Measurements from ENCODE around the gene RNF6. TPM values are rescaled to one million over a fixed set of nuclear protein-coding genes. Genes with fewer than 3 reads are reported as not detected.

RNF6 gene
- total RNA-seq, 1 experiment from 2014 or later, result 33.2 TPM

DNA sequence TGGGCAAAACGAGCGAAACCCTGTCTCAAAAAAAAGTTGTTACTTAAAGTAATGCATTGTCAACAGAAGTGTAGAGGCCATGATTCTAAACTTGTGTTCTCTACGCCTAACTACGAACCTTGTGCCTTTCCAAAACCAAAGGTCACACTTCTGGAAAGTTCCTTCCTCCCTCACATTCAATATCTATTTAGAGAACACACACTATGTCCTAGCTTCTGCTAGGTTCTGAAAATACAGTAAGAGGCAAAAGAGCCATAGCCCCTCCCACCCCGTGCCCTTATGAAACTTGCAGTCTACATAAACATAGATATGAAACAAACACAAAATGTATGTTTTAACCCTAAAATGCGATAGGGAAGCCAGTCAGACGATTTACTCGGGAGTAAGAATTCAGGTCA, 36.4 kb downstream of the RNF6 start:
- Histone ChIP-seq H3K9me2 (ENCODE audit: insufficient read depth) (no peaks in the 10 kb centered on the region), H3K36me3 (ENCODE audit: control insufficient read depth in 1 of 2, insufficient read depth in 2 of 2, low read length in 2 of 2) (no peaks in the 10 kb centered on the region), H3K27me3 (ENCODE audit: insufficient read depth, low read length) (no peaks in the 10 kb centered on the region), H3K9me3 (ENCODE audit: control insufficient read depth in 1 of 2, insufficient read depth in 1 of 2, low read depth in 1 of 2, low read length in 2 of 2) (no peaks in the 10 kb centered on the region), H3K4me3 (replicated peaks in 1 of 2; ENCODE audit: low read depth in 1 of 2, low read length in 2 of 2) (no peak overlapping the region), H3K9ac (ENCODE audit: low read length) (no peak overlapping the region), H2AFZ (ENCODE audit: low read depth, low read length, poor library complexity, severe bottlenecking) (no peak overlapping the region), H3K4me1 (ENCODE audit: control insufficient read depth in 1 of 2, insufficient read depth in 2 of 2, low read length in 2 of 2) (peaks cover 0 to 8% of the 10 kb centered on the region in 2 experiments; a peak in 2 of 4 replicates), H4K20me1 (ENCODE audit: insufficient read depth) (no peaks in the 10 kb centered on the region), H3K27ac (ENCODE audit: low read depth, low read length) (no peak overlapping the region), H3K4me2 (ENCODE audit: low read length) (peak overlapping the region; percentile 55; the same call in 1 of the 2 replicates), H3K79me2 (ENCODE audit: insufficient read depth, low read length) (no peaks in the 10 kb centered on the region)
- intact Hi-C loops (cut with micrococcal nuclease), result no loop called here
- no peak for DNase-seq (ENCODE audit: low read depth, low spot score)
- CTCF ChIA-PET, result interaction anchor here (1.4 to 5.5 kb wide), 6 partner anchors 11 to 687 kb away, joined by 5 to 110 read pairs (median 18); no protein-coding TSS in a partner anchor
- POLR2A ChIA-PET, result interaction anchor here (1.7 kb wide), 1 partner anchor 513 kb away, joined by 5 read pairs; no protein-coding TSS in a partner anchor
- no peak for TF ChIP-seq SRF (IDR thresholded peaks at IDR 0.05; ENCODE audit: low read depth)
- TF ChIP-seq POLR2AphosphoS5 (IDR thresholded peaks at IDR 0.05; ENCODE audit: low read depth, low read length), result no peak
- TF ChIP-seq ZFX (IDR thresholded peaks at IDR 0.05), result no peak
- BruUV-seq (replicated peaks), result no TSS peak
- ATAC-seq, result no peak
- RAD21 ChIA-PET (ENCODE audit: low non-redundant PET in 1 of 2, low total read pairs in 2 of 2, uncharacterized antibody in 2 of 2, unreplicated experiment in 2 of 2), result interaction anchor here in 1 of 2 experiments (0.8 to 1.4 kb wide), 2 partner anchors 311 to 513 kb away, joined by 3 to 20 read pairs; no protein-coding TSS in a partner anchor

DNA sequence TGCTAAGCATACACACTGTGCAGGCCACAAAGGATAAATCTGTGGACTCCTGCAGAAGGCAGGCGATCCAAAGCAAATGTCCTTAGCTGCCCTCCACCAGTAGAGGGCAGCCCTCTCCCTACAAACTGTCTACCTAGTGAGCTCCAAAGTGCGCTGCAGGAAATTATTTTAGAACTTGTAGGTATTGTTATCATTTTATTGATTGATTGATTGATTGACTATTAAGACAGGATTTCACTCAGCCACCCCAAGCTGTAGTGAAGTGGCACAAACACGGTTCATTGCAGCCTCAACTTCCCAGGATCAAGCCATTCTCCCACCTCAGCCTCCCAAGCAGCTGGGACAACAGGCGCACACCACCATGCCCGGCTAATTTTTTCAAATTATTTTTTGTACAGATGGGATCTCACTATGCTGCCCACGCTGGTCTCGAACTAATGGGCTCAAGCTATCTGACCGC, 37.3 kb downstream of the RNF6 start:
- no peaks in the 10 kb centered on the region for H3K9me2 ChIP-seq (ENCODE audit: insufficient read depth)
- ChIA-PET CTCF (interaction anchor here (0.9 to 5.5 kb wide), 20 partner anchors 9 to 745 kb away, joined by 3 to 110 read pairs (median 4); no protein-coding TSS in a partner anchor), POLR2A (interaction anchor here (1.7 kb wide), 1 partner anchor 514 kb away, joined by 5 read pairs; no protein-coding TSS in a partner anchor), RAD21 (ENCODE audit: low non-redundant PET in 1 of 2, low total read pairs in 2 of 2, uncharacterized antibody in 2 of 2, unreplicated experiment in 2 of 2) (interaction anchor here (1.0 to 2.5 kb wide), 5 partner anchors 311 to 514 kb away, joined by 3 to 20 read pairs (median 17); no protein-coding TSS in a partner anchor)
- H4K20me1 ChIP-seq (ENCODE audit: insufficient read depth), result no peaks in the 10 kb centered on the region
- no peaks in the 10 kb centered on the region for H3K79me2 ChIP-seq (ENCODE audit: insufficient read depth, low read length)
- H3K9me3 ChIP-seq (ENCODE audit: control insufficient read depth in 1 of 2, insufficient read depth in 1 of 2, low read depth in 1 of 2, low read length in 2 of 2), result no peaks in the 10 kb centered on the region
- intact Hi-C loops (cut with micrococcal nuclease), result loop anchor here (1.0 to 5.0 kb wide), 3 partner anchors 311 to 513 kb away; no protein-coding TSS in a partner anchor
- H3K27ac ChIP-seq (ENCODE audit: low read depth, low read length), result no peak overlapping the region
- no peak overlapping the region for H2AFZ ChIP-seq (ENCODE audit: low read depth, low read length, poor library complexity, severe bottlenecking)
- ATAC-seq (peak; percentile 85), DNase-seq (ENCODE audit: low read depth, low spot score) (peak; percentile 39)
- no peak overlapping the region for H3K4me3 ChIP-seq (replicated peaks in 1 of 2; ENCODE audit: low read depth in 1 of 2, low read length in 2 of 2)
- peaks cover 0 to 8% of the 10 kb centered on the region in 2 experiments; a peak in 2 of 4 replicates for H3K4me1 ChIP-seq (ENCODE audit: control insufficient read depth in 1 of 2, insufficient read depth in 2 of 2, low read length in 2 of 2)
- H3K36me3 ChIP-seq (ENCODE audit: control insufficient read depth in 1 of 2, insufficient read depth in 2 of 2, low read length in 2 of 2), result no peaks in the 10 kb centered on the region
- H3K9ac ChIP-seq (ENCODE audit: low read length), result no peak overlapping the region
- no TSS peak for BruUV-seq (replicated peaks)
- TF ChIP-seq POLR2AphosphoS5 (IDR thresholded peaks at IDR 0.05; ENCODE audit: low read depth, low read length) (no peak), JUND (IDR thresholded peaks at IDR 0.05) (no peak), SP1 (IDR thresholded peaks at IDR 0.05; ENCODE audit: low read depth) (no peak), RAD21 (IDR thresholded peaks at IDR 0.05; ENCODE audit: low read depth) (peak; percentile 71), EZH2phosphoT487 (IDR thresholded peaks at IDR 0.05; ENCODE audit: borderline replicate concordance) (no peak)
- TF ChIP-seq, protein P1, sequence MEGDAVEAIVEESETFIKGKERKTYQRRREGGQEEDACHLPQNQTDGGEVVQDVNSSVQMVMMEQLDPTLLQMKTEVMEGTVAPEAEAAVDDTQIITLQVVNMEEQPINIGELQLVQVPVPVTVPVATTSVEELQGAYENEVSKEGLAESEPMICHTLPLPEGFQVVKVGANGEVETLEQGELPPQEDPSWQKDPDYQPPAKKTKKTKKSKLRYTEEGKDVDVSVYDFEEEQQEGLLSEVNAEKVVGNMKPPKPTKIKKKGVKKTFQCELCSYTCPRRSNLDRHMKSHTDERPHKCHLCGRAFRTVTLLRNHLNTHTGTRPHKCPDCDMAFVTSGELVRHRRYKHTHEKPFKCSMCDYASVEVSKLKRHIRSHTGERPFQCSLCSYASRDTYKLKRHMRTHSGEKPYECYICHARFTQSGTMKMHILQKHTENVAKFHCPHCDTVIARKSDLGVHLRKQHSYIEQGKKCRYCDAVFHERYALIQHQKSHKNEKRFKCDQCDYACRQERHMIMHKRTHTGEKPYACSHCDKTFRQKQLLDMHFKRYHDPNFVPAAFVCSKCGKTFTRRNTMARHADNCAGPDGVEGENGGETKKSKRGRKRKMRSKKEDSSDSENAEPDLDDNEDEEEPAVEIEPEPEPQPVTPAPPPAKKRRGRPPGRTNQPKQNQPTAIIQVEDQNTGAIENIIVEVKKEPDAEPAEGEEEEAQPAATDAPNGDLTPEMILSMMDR (IDR thresholded peaks at IDR 0.05 in 2 of 3, conservative IDR thresholded peaks at IDR 0.05 in 1 of 3; ENCODE audit: borderline replicate concordance in 1 of 3, insufficient read depth in 1 of 3, low read depth in 2 of 3, low read length in 2 of 3), result peak; percentile 57 to 95 (median 87); a peak in 5 of 6 replicates
- no peaks in the 10 kb centered on the region for H3K27me3 ChIP-seq (ENCODE audit: insufficient read depth, low read length)
- H3K4me2 ChIP-seq (ENCODE audit: low read length), result no peak overlapping the region
